ENCODE data around the gene DLGAP1.

GRCh38 chr18:3655254-3656050 is 799.7 kb downstream of the DLGAP1 start:
- TF ChIP-seq CTCF (conservative IDR thresholded peaks at IDR 0.05; ENCODE audit: low read depth, low read length) (no peak), RCOR1 (IDR thresholded peaks at IDR 0.05; ENCODE audit: insufficient replicate concordance, low read length) (no peak), RAD21 (IDR thresholded peaks at IDR 0.05; ENCODE audit: low read length) (no peak), POLR2A (IDR thresholded peaks at IDR 0.05; ENCODE audit: low read depth, low read length) (no peak), MXI1 (IDR thresholded peaks at IDR 0.05; ENCODE audit: borderline replicate concordance, low read depth, low read length) (no peak), MAFK (IDR thresholded peaks at IDR 0.05; ENCODE audit: low read depth, low read length) (no peak), CEBPB (IDR thresholded peaks at IDR 0.05; ENCODE audit: low read depth, low read length) (no peak), MAZ (IDR thresholded peaks at IDR 0.05; ENCODE audit: borderline replicate concordance, low read depth, low read length) (no peak)
